ENCODE measurements around the gene PRPF40B.
"Not testable (repeated sequence)": the region's sequence is repeated elsewhere in the genome, so short reads cannot be mapped to it uniquely, and the experiment has no call there.

PRPF40B gene

GRCh38 chr12:49609875-49610154 lies 13.5 kb upstream of the PRPF40B start:
- peak; percentile 27 for DNase-seq

GRCh38 chr12:49610785-49611184 lies 12.6 kb upstream of the PRPF40B start:
- not testable (repeated sequence) for DNase-seq

- no peak for DNase-seq
These were observed 11.2 kb upstream of the PRPF40B start for GRCh38 chr12:49612210-49612609.

- no peak for DNase-seq
These were observed 7.6 kb upstream of the PRPF40B start for GRCh38 chr12:49615725-49616124.

GRCh38 chr12:49616533-49617219 lies 6.7 kb upstream of the PRPF40B start:
- no peak for DNase-seq

- DNase-seq: no peak
These were observed 4.8 kb upstream of the PRPF40B start for GRCh38 chr12:49618576-49618975.

GRCh38 chr12:49619286-49619685 lies 4.1 kb upstream of the PRPF40B start:
- DNase-seq: no peak

- no peak for DNase-seq
These were observed 1.5 kb upstream of the PRPF40B start for GRCh38 chr12:49621651-49622500.

GRCh38 chr12:49622501-49623141 lies 740 bp upstream of the PRPF40B start:
- DNase-seq: no peak

GRCh38 chr12:49624921-49625577 lies 1.7 kb downstream of the PRPF40B start:
- DNase-seq: no peak

- no peak for DNase-seq
These were observed 2.9 kb downstream of the PRPF40B start for GRCh38 chr12:49626169-49626835.

GRCh38 chr12:49626836-49627235 lies 3.5 kb downstream of the PRPF40B start:
- DNase-seq: no peak

GRCh38 chr12:49627752-49628360 lies 4.5 kb downstream of the PRPF40B start:
- no peak for DNase-seq

- no peak for DNase-seq
These were observed 8.1 kb downstream of the PRPF40B start for GRCh38 chr12:49631336-49631907.

- DNase-seq: no peak
These were observed 9.0 kb downstream of the PRPF40B start for GRCh38 chr12:49632401-49632800.

GRCh38 chr12:49632986-49633702 lies 9.8 kb downstream of the PRPF40B start:
- no peak for DNase-seq

- no peak for DNase-seq
These were observed 10.5 kb downstream of the PRPF40B start for GRCh38 chr12:49633703-49634345.

GRCh38 chr12:49635036-49635435 lies 11.7 kb downstream of the PRPF40B start:
- no peak for DNase-seq

GRCh38 chr12:49635656-49636055 lies 12.3 kb downstream of the PRPF40B start:
- no peak for DNase-seq

GRCh38 chr12:49636574-49636973 lies 13.2 kb downstream of the PRPF40B start:
- DNase-seq: no peak
